Measurements from ENCODE around the gene ACOT11.
"Not testable (repeated sequence)": the region's sequence is repeated elsewhere in the genome, so short reads cannot be mapped to it uniquely, and the experiment has no call there.

ACOT11 gene

DNA sequence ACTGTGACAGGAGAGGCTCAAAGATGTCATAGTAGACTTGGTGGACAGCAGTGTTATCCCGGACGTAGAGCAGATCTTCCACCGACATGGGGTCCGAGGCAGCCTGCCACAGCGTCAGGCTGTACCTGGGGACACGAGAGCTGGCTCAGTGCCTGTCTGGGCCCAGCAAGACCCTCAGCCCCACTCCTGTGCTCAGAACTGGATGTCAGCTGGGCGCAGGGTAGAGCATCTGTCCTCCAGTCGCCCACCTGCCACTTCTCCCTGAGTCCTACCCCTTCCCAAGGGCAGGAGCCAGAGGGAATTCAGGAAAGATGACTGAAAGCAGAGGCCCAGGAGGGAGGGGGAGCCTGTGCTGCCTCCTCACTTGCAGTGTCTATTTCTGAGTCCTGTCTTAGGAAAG, 63.6 kb downstream of the ACOT11 start:
- no peak for DNase-seq

- DNase-seq, result no peak
Measured at GRCh38 chr1:54614024-54614423, 66.0 kb downstream of the ACOT11 start.

DNA sequence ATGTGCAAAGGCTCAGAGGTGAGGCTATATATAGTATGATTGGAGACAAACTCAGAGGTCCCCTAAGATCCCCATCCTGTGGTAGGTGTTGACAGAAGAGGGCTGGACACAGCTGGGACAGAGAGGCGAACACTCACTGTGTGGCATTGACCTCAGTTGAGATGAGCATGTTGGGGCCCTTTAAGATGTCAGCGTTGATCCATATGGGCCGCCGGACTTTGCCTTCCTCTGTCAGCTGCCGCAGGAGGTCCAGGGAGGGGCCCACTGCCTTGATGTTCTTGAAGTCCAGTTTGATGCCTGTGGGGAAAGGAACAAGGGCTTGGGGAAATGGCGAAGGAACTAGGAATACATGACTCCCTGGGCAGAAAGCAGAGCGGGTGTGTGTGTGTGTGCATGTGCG, 66.5 kb downstream of the ACOT11 start:
- no peak for DNase-seq

- no peak for DNase-seq
Measured at GRCh38 chr1:54615531-54616279, 67.7 kb downstream of the ACOT11 start.

DNA sequence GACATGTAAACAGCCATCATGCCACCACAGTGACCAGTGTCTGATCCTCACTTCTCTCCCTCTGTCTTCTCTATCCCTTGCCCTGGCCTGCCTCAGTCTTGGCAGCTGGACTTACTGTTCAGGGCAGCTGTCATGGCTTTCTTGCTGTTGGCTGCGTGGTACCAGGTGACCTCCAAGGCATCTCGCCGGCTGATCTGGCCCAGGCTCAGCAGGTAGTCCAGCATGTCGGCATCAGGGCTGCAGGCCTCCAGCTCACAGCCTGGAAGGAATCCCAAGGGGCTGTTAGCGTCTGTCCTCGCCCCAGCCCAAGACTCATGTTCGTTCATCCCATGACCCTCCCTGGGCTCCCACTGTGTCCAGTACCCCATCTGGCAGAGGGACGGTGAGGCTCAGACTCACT, 71.7 kb downstream of the ACOT11 start:
- DNase-seq, result no peak

- no peak for DNase-seq
Measured at GRCh38 chr1:54623216-54624007, 75.4 kb downstream of the ACOT11 start, which contains the start of gene FAM151A. FAM151A (minus strand) TSS chr1:54623525; CDS start chr1:54623395, 130 bp downstream.

GRCh38 chr1:54624466-54625464, 76.7 kb downstream of the ACOT11 start:
- DNase-seq, result no peak

DNA sequence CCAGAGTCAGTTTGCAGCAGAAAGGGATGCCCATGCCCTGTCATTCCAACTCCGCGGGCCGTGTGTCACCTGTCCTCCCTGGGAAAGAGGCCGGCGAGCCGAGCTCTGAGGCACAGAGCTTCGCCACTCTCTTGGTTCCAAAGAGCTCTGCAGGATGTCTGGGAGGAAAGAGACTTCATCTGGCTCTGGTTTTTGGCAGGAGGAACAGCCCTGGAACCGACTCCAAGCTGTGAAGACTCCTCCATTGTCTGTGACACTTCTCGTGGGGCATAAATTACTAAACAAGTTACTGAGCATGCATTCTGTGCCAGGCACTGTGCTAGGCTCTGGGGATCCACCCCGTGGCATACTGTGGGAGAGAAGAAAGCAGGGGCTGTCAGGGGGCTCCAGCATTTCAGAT, 79.2 kb downstream of the ACOT11 start:
- DNase-seq, result no peak

DNA sequence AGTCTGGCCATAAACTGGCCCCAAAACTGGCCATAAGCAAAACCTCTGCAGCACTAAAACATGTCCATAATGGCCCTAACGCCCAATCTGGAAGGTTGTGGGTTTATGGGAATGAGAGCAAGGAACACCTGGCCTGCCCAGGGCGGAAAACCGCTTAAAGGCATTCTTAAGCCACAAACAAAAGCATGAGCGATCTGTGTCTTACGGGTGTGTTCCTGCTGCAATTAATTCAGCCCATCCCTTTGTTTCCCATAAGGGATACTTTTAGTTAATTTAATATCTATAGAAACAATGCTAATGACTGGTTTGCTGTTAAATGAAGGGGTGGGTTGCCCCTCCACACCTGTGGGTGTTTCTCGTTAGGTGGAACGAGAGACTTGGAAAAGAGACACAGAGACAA, 87.8 kb downstream of the ACOT11 start:
- not testable (repeated sequence) for DNase-seq

GRCh38 chr1:54636461-54637446, 88.7 kb downstream of the ACOT11 start:
- not testable (repeated sequence) for DNase-seq

- DNase-seq, result no peak
Measured at GRCh38 chr1:54640361-54640760, 92.3 kb downstream of the ACOT11 start.

DNA sequence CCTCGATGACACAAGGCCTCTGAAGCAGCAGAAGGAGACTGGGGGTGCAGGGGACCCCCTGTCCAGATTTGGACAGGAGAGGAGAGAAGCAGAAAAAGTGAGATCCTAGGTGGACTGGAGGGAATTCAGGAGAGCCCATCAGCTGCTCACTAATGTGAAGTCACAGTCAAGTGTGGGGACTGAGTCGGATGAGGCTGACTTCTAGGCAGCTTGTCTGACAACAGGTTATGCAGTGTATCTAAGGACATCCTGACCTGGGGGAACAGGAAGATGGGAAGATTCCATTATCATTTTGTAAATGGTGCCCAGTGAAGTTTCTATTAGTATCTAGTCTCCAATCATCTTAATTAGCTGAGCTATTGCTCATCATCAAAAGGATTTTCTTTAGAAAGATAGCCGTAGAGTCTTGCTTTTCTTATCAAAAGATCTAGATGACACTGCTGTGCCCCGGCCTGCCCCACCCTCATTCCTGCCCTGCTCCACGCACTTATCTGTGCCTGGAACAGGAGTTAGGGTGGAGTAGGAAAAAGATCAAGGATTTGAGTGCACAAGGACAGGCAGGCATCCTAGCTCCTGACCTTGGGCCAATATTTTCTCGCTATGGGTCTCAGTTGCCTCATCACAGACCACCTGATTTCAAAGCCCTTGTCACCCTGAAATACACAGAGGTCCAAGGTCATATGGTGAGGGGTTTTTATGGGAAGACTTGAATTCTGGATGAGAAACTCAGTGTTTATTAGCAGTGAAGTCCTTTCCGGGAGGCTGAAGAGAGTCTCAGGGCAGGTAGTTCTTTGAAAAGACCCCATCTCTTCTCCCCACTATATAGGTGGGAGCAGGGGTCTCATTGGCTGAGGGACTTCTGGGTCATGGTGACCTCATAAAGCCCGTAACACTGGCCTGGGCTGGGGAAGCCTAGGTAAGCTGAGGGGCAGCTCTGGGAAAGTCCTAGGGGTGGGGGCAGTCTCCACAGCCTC, 93.1 kb downstream of the ACOT11 start, which contains the start of gene MROH7:
MROH7 (plus strand) TSS at position 924 of the 974 bp plus-strand sequence. CDS start 11,141 bp downstream, outside the sequence.
- no peak for DNase-seq

- DNase-seq, result no peak
Measured at GRCh38 chr1:54643736-54644135, 95.7 kb downstream of the ACOT11 start.

- no peak for DNase-seq
Measured at GRCh38 chr1:54645806-54646676, 98.0 kb downstream of the ACOT11 start.

- DNase-seq, result no peak
Measured at GRCh38 chr1:54649130-54649898, 101.3 kb downstream of the ACOT11 start.

- DNase-seq, result no peak
Measured at GRCh38 chr1:54649921-54650320, 101.9 kb downstream of the ACOT11 start.

DNA sequence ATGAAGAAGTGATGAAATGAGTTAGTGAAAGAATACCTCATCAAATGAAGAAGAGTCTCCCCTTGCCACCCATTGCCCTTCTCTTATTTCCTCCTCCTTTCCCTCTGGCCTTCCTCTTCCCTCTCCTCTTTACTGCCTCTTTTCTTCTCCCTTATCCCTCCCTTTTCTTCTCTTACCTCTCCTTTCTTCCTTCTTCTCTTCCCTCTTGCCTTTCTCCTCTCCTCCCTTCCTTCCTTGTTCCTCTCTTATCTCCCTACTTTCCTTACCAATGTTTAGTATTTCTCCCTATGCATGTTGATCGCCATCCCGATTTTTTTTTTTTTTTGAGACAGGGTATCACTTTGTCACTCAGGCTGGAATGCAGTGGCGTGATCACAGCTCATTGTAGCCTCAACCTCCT, 102.4 kb downstream of the ACOT11 start:
- DNase-seq, result no peak

DNA sequence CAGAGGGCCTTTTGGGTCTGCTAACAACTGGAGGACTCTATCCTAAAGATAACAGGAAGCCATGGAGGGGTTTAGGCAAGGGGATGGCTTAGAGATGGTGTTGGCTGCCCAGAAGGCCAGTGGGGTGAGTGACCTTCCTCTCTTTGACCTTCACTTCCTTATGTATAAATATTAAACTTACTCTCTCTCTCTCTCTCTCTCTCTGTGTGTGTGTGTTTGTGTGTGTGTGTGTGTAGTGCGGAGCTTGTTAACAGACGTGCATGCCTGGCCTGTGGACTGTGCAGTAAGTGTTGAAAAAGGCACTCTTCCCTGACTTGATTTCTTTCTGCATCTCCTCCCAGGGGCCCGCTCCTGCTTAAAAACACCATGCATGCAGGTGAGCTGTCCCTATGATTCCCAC, 103.6 kb downstream of the ACOT11 start:
- no peak for DNase-seq
